GM23338 (cell line): ENCODE measurements around the gene CREB3L2. TPM values are rescaled to one million over a fixed set of nuclear protein-coding genes. Genes with fewer than 3 reads are reported as not detected.

Source experiments
- ATAC-seq: fragments of 200-7000 bp; cut with Tn5 transposase; 3 replicates; pipeline ENCODE4 v1.9.1; 2020
- DNase-seq: peaks from one replicate; pipeline ENCODE4 v3.0.0-alpha.2; 2015; ENCODE audit warnings: low spot score
- H2AFZ ChIP-seq: fragments of 200-600 bp; sonication (generic); 2 replicates; pipeline ENCODE4 v1.8.0; 2016; ENCODE audit warnings: antibody characterized with exemption, mild to moderate bottlenecking, moderate library complexity
- H3F3A ChIP-seq: fragments of 200-600 bp; sonication (generic); replicated peaks from 2 replicates; pipeline ENCODE4 v1.8.0; 2017; ENCODE audit warnings: antibody characterized with exemption, mixed run types, low read depth
- H3K27ac ChIP-seq: fragments of 200-600 bp; sonication (generic); 2 replicates; pipeline ENCODE4 v1.6.1; 2016; ENCODE audit warnings: low read depth
- H3K27me3 ChIP-seq: fragments of 200-600 bp; sonication (generic); 2 replicates; pipeline ENCODE4 v1.8.0; 2016; ENCODE audit warnings: mild to moderate bottlenecking, mixed run types, moderate library complexity; ENCODE audit not compliant: insufficient read depth
- H3K36me3 ChIP-seq: fragments of 200-600 bp; sonication (generic); 2 replicates; pipeline ENCODE4 v1.8.0; 2016; ENCODE audit warnings: mild to moderate bottlenecking; ENCODE audit not compliant: insufficient read depth
- H3K4me1 ChIP-seq: fragments of 200-600 bp; sonication (generic); 2 replicates; pipeline ENCODE4 v1.8.0; 2016; ENCODE audit warnings: mild to moderate bottlenecking, moderate library complexity; ENCODE audit not compliant: insufficient read depth
- H3K4me2 ChIP-seq: fragments of 200-600 bp; sonication (generic); 2 replicates; pipeline ENCODE4 v1.7.1; 2017; ENCODE audit warnings: mixed run types
- H3K4me3 ChIP-seq: fragments of 200-600 bp; sonication (generic); 2 replicates; pipeline ENCODE4 v1.6.1; 2016; ENCODE audit warnings: mixed run types
- H3K79me2 ChIP-seq: fragments of 200-600 bp; sonication (generic); replicated peaks from 2 replicates; pipeline ENCODE4 v1.8.0; 2017; ENCODE audit warnings: mild to moderate bottlenecking; ENCODE audit not compliant: insufficient read depth
- H3K9me2 ChIP-seq: fragments of 200-600 bp; sonication (generic); 2 replicates; pipeline ENCODE4 v1.8.0; 2017; ENCODE audit not compliant: insufficient read depth
- H4K20me1 ChIP-seq: fragments of 200-600 bp; sonication (generic); replicated peaks from 2 replicates; pipeline ENCODE4 v1.8.0; 2017; ENCODE audit warnings: mild to moderate bottlenecking; ENCODE audit not compliant: insufficient read depth
- H3K27ac Mint-ChIP-seq: 2 replicates; pipeline ENCODE4 v1.8.0; 2020; ENCODE audit warnings: inconsistent platforms, mild to moderate bottlenecking, moderate library complexity, mixed read lengths
- H3K27me3 Mint-ChIP-seq: 3 replicates; pipeline ENCODE4 v1.8.0; 2022; ENCODE audit warnings: low read depth, mild to moderate bottlenecking, moderate library complexity, mixed read lengths, inconsistent platforms; ENCODE audit not compliant: insufficient read depth, poor library complexity
- H3K36me3 Mint-ChIP-seq: 3 replicates; pipeline ENCODE4 v1.8.0; 2021; ENCODE audit warnings: low read depth, mild to moderate bottlenecking, inconsistent platforms, moderate library complexity, mixed read lengths
- H3K4me1 Mint-ChIP-seq: 3 replicates; pipeline ENCODE4 v1.8.0; 2020; ENCODE audit warnings: mild to moderate bottlenecking, inconsistent platforms, mixed read lengths
- H3K4me3 Mint-ChIP-seq: 3 replicates; pipeline ENCODE4 v1.8.0; 2021; ENCODE audit warnings: moderate library complexity, mild to moderate bottlenecking, inconsistent platforms, mixed read lengths
- H3K9me3 Mint-ChIP-seq: 3 replicates; pipeline ENCODE4 v1.8.0; 2020; ENCODE audit warnings: moderate library complexity, mild to moderate bottlenecking, inconsistent platforms, mixed read lengths
- EZH2 ChIP-seq: fragments of 200-600 bp; sonication (generic); IDR thresholded peaks from one replicate; pipeline ENCODE4 v1.8.0; 2017; ENCODE audit warnings: antibody characterized with exemption, mild to moderate bottlenecking, low read depth; ENCODE audit not compliant: unreplicated experiment
- EZH2phosphoT487 ChIP-seq: fragments of 200-600 bp; sonication (generic); IDR thresholded peaks from one replicate; pipeline ENCODE4 v1.8.1; 2018; ENCODE audit warnings: antibody characterized with exemption; ENCODE audit not compliant: unreplicated experiment
- JUNB ChIP-seq: IDR thresholded peaks from one replicate; pipeline ENCODE4 v1.6.1; 2016; ENCODE audit warnings: antibody characterized with exemption; ENCODE audit not compliant: unreplicated experiment
- POLR2AphosphoS5 ChIP-seq: IDR thresholded peaks from 2 replicates; pipeline ENCODE4 v1.6.1; 2016; ENCODE audit warnings: antibody characterized with exemption, low read depth
- ZNF114 ChIP-seq: fragments of 250-450 bp; sonication (Bioruptor Pico); IDR thresholded peaks from 2 replicates; pipeline ENCODE4 v1.5.0; 2020; ENCODE audit warnings: mild to moderate bottlenecking, moderate library complexity
- polyA plus RNA-seq: library from polyadenylated mRNA; unstranded; fragments of >200 nt; fragmentation: Nextera tagmentation; extraction: Ambion mirVana; gene quantifications from 2 replicates; pipeline ENCODE4 v1.2.1, GENCODE V29; 2016
- total RNA-seq: library from RNA; depleted of rRNA; stranded (reverse); fragments of >200 nt; shearing (Covaris generic); gene quantifications from 2 replicates; pipeline ENCODE4 v1.2.3, GENCODE V29; 2014
- TF ChIP-seq, protein P1 (sequence below): fragments of 250-450 bp; sonication (Bioruptor Pico); IDR thresholded peaks from 2 replicates; pipeline ENCODE4 v1.5.0; 2020; ENCODE audit warnings: mild to moderate bottlenecking, moderate library complexity

Gene CREB3L2
- total and polyA plus RNA-seq, 2 experiments from 2014 or later = 14.5 to 27.1 TPM

DNA sequence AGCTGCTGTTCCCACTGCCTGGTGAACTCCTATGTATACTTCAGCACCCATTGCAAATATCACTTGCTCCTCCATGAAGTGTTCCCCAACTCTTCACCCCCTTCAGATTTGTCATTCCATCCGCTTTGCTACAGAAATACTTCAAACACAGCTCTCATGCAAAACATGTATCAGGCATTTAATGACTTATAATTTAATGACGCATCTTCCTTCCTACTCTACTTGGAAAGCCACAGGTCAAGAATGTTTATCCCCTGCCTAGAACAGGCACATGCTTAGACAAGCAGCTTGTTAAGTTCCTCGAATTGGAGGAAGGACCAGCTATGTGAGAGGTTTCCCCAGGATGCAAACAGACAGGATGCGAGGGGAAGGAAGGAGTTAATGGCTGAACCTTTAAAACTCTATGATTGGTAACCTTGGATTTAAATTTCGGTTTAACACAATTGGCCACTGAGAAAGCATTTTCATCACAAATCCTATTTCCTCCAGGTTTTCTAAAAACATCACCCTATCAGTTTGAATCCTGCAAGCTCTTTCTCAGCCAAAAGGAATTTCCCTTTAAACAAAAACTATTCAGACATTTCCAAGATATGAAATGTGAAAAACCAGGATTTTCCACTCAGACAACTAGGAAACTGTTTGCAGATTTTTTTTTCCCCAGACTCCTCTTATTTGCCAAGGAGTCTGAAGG, 11.5 kb downstream of the CREB3L2 start:
- H4K20me1 ChIP-seq = peaks cover 14% of the 10 kb centered on the region
- DNase-seq (no peak), ATAC-seq (no peak)
- Mint-ChIP-seq H3K9me3 (no peaks in the 10 kb centered on the region), H3K27me3 (no peaks in the 10 kb centered on the region), H3K27ac (no peak overlapping the region), H3K4me3 (no peak overlapping the region), H3K4me1 (peaks cover 22% of the 10 kb centered on the region), H3K36me3 (peaks cover 13% of the 10 kb centered on the region; the same call in 1 of the 3 replicates)
- H3F3A ChIP-seq = 0 out of 2 replicates have a peak, but pooled peaks cover 4% of the 10 kb centered on the region
- 0 out of 2 replicates have a peak overlapping the region, but pooled peaks have one; percentile 11 for H3K4me2 ChIP-seq
- H3K79me2 ChIP-seq = peaks cover 100% of the 10 kb centered on the region
- no peaks in the 10 kb centered on the region for H3K27me3 ChIP-seq
- H3K27ac ChIP-seq = peak overlapping the region; percentile 30; the same call in 1 of the 2 replicates
- H3K4me3 ChIP-seq = no peak overlapping the region; the same call in 1 of the 2 replicates
- no peak overlapping the region for H2AFZ ChIP-seq
- H3K4me1 ChIP-seq = peaks cover 40% of the 10 kb centered on the region
- TF ChIP-seq ZNF114 (CRISPR knock-in tag) (no peak), EZH2phosphoT487 (no peak), EZH2 (no peak), POLR2AphosphoS5 (no peak)
- TF ChIP-seq, protein P1, sequence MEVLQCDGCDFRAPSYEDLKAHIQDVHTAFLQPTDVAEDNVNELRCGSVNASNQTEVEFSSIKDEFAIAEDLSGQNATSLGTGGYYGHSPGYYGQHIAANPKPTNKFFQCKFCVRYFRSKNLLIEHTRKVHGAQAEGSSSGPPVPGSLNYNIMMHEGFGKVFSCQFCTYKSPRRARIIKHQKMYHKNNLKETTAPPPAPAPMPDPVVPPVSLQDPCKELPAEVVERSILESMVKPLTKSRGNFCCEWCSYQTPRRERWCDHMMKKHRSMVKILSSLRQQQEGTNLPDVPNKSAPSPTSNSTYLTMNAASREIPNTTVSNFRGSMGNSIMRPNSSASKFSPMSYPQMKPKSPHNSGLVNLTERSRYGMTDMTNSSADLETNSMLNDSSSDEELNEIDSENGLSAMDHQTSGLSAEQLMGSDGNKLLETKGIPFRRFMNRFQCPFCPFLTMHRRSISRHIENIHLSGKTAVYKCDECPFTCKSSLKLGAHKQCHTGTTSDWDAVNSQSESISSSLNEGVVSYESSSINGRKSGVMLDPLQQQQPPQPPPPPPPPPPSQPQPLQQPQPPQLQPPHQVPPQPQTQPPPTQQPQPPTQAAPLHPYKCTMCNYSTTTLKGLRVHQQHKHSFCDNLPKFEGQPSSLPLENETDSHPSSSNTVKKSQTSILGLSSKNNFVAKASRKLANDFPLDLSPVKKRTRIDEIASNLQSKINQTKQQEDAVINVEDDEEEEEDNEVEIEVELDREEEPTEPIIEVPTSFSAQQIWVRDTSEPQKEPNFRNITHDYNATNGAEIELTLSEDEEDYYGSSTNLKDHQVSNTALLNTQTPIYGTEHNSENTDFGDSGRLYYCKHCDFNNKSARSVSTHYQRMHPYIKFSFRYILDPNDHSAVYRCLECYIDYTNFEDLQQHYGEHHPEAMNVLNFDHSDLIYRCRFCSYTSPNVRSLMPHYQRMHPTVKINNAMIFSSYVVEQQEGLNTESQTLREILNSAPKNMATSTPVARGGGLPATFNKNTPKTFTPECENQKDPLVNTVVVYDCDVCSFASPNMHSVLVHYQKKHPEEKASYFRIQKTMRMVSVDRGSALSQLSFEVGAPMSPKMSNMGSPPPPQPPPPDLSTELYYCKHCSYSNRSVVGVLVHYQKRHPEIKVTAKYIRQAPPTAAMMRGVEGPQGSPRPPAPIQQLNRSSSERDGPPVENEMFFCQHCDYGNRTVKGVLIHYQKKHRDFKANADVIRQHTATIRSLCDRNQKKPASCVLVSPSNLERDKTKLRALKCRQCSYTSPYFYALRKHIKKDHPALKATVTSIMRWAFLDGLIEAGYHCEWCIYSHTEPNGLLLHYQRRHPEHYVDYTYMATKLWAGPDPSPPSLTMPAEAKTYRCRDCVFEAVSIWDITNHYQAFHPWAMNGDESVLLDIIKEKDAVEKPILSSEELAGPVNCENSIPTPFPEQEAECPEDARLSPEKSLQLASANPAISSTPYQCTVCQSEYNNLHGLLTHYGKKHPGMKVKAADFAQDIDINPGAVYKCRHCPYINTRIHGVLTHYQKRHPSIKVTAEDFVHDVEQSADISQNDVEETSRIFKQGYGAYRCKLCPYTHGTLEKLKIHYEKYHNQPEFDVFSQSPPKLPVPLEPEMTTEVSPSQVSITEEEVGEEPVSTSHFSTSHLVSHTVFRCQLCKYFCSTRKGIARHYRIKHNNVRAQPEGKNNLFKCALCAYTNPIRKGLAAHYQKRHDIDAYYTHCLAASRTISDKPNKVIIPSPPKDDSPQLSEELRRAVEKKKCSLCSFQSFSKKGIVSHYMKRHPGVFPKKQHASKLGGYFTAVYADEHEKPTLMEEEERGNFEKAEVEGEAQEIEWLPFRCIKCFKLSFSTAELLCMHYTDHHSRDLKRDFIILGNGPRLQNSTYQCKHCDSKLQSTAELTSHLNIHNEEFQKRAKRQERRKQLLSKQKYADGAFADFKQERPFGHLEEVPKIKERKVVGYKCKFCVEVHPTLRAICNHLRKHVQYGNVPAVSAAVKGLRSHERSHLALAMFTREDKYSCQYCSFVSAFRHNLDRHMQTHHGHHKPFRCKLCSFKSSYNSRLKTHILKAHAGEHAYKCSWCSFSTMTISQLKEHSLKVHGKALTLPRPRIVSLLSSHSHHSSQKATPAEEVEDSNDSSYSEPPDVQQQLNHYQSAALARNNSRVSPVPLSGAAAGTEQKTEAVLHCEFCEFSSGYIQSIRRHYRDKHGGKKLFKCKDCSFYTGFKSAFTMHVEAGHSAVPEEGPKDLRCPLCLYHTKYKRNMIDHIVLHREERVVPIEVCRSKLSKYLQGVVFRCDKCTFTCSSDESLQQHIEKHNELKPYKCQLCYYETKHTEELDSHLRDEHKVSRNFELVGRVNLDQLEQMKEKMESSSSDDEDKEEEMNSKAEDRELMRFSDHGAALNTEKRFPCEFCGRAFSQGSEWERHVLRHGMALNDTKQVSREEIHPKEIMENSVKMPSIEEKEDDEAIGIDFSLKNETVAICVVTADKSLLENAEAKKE (CRISPR knock-in tag) = no peak
- H3K36me3 ChIP-seq = no peaks in the 10 kb centered on the region
- H3K9me2 ChIP-seq = no peaks in the 10 kb centered on the region

DNA sequence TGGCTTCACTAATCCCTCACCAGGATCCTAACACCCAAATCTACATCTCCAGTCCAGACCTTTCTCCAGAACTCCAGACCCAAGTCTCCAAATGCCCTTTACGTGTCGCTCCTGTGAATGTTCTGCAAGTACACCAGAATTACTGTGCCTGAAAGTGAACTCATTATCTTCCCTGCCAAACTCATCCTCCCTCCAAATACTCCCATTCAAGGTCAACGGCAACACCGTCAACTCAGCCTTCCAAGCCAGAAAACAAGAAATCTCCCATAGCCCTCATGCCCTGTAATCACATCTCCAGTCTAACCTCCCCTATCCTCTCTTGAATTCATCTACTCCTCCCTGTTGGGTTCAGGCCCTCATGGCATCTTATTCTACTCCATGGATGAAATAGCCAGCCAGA, 12.3 kb downstream of the CREB3L2 start:
- Histone ChIP-seq H3K4me1 (peaks cover 41% of the 10 kb centered on the region), H4K20me1 (peaks cover 14% of the 10 kb centered on the region), H3F3A (0 out of 2 replicates have a peak, but pooled peaks cover 4% of the 10 kb centered on the region), H3K9me2 (no peaks in the 10 kb centered on the region), H3K36me3 (no peaks in the 10 kb centered on the region), H3K79me2 (peaks cover 100% of the 10 kb centered on the region), H3K27ac (no peak overlapping the region; the same call in 1 of the 2 replicates), H3K4me2 (no peak overlapping the region), H3K4me3 (no peak overlapping the region), H3K27me3 (no peaks in the 10 kb centered on the region), H2AFZ (no peak overlapping the region)
- Mint-ChIP-seq H3K4me3 (no peak overlapping the region), H3K4me1 (peaks cover 28% of the 10 kb centered on the region), H3K36me3 (peaks cover 13% of the 10 kb centered on the region; the same call in 1 of the 3 replicates), H3K27ac (no peak overlapping the region), H3K27me3 (no peaks in the 10 kb centered on the region), H3K9me3 (no peaks in the 10 kb centered on the region)
- DNase-seq = no peak
- TF ChIP-seq JUNB = no peak
- ATAC-seq = no peak
